DMS114 treated with DMSO at 0.1 percent for 48 hours (cell line): ENCODE results near the gene DAD1.
"Not testable (repeated sequence)": the region's sequence is repeated elsewhere in the genome, so short reads cannot be mapped to it uniquely, and the experiment has no call there.

Source experiments
- DNase-seq: peaks from one replicate; lab custom pipeline; 2025; ENCODE audit not compliant: unreplicated experiment; lab: John Stamatoyannopoulos, UW

Gene DAD1

GRCh38 chr14:22553861-22554497 lies 35.0 kb downstream of the DAD1 start:
- DNase-seq = not testable (repeated sequence)

- DNase-seq = no peak
Observed at GRCh38 chr14:22553445-22553844, 35.6 kb downstream of the DAD1 start.

- no peak for DNase-seq
Observed at GRCh38 chr14:22552827-22553076, 36.3 kb downstream of the DAD1 start.

GRCh38 chr14:22552001-22552826 lies 36.8 kb downstream of the DAD1 start:
- no peak for DNase-seq

DNA sequence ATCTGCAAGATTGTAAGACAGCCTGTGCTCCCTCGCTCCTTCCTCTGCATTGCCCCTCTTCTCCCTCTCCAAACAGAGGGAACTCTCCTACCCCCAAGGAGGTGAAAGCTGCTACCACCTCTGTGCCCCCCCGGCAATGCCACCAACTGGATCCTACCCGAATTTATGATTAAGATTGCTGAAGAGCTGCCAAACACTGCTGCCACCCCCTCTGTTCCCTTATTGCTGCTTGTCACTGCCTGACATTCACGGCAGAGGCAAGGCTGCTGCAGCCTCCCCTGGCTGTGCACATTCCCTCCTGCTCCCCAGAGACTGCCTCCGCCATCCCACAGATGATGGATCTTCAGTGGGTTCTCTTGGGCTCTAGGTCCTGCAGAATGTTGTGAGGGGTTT lies 37.4 kb downstream of the DAD1 start:
- no peak for DNase-seq

- DNase-seq = no peak
Observed at GRCh38 chr14:22549981-22550673, 38.9 kb downstream of the DAD1 start.

DNA sequence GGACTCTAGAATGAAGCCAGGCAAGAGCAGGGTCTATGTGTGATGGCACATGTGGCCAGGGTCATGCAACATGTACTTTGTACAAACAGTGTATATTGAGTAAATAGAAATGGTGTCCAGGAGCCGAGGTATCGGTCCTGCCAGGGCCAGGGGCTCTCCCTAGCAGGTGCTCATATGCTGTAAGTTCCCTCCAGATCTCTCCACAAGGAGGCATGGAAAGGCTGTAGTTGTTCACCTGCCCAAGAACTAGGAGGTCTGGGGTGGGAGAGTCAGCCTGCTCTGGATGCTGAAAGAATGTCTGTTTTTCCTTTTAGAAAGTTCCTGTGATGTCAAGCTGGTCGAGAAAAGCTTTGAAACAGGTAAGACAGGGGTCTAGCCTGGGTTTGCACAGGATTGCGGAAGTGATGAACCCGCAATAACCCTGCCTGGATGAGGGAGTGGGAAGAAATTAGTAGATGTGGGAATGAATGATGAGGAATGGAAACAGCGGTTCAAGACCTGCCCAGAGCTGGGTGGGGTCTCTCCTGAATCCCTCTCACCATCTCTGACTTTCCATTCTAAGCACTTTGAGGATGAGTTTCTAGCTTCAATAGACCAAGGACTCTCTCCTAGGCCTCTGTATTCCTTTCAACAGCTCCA lies 39.6 kb downstream of the DAD1 start:
- no peak for DNase-seq

DNA sequence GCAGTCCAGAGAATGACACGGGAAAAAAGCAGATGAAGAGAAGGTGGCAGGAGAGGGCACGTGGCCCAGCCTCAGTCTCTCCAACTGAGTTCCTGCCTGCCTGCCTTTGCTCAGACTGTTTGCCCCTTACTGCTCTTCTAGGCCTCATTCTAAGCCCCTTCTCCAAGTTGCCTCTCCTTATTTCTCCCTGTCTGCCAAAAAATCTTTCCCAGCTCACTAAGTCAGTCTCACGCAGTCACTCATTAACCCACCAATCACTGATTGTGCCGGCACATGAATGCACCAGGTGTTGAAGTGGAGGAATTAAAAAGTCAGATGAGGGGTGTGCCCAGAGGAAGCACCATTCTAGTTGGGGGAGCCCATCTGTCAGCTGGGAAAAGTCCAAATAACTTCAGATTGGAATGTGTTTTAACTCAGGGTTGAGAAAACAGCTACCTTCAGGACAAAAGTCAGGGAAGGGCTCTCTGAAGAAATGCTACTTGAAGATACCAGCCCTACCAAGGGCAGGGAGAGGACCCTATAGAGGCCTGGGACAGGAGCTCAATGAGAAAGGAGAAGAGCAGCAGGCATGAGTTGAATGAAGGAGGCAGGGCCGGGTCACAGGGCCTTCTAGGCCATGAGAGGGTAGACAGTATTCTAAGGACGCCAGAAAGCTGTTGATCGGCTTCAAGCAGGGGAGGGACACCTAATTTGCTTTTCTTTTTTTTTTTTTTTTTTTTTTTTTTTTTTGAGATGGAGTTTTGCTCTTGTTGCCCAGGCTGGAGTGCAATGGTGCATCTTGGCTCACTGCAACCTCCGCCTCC lies 40.9 kb downstream of the DAD1 start:
- no peak for DNase-seq

DNA sequence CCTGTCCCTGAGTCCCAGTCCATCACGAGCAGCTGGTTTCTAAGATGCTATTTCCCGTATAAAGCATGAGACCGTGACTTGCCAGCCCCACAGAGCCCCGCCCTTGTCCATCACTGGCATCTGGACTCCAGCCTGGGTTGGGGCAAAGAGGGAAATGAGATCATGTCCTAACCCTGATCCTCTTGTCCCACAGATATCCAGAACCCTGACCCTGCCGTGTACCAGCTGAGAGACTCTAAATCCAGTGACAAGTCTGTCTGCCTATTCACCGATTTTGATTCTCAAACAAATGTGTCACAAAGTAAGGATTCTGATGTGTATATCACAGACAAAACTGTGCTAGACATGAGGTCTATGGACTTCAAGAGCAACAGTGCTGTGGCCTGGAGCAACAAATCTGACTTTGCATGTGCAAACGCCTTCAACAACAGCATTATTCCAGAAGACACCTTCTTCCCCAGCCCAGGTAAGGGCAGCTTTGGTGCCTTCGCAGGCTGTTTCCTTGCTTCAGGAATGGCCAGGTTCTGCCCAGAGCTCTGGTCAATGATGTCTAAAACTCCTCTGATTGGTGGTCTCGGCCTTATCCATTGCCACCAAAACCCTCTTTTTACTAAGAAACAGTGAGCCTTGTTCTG lies 41.6 kb downstream of the DAD1 start:
- DNase-seq = no peak

GRCh38 chr14:22546722-22547071 lies 42.3 kb downstream of the DAD1 start:
- no peak for DNase-seq

DNA sequence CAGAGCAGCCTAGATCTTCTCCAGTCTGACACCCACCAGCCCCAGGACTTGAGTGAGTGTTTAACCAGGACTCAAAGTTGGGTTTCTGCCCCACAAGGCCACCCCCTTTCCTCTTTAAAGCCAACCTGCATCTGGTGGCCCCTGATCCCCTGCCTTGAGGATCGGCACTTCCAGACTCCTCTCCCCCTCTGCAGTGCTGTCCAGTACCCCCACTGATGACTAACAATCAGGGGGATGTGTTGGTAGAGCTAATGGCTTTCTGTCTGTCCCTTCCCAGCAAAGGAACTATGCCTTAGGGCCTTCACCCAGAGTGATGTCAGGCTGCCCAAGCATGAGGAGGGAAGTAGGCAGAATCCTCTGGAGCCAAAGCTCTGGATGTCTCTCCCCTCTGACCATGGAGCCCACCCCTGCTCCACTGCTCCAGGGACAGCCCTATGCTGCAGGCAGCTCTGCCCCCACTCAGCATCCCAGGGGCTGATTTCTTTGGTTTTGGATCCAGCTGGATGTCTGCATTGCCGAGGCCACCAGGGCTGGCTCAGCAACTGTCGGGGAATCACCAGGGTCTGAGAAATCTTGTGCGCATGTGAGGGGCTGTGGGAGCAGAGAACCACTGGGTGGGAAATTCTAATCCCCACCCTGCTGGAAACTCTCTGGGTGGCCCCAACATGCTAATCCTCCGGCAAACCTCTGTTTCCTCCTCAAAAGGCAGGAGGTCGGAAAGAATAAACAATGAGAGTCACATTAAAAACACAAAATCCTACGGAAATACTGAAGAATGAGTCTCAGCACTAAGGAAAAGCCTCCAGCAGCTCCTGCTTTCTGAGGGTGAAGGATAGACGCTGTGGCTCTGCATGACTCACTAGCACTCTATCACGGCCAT lies 42.9 kb downstream of the DAD1 start:
- no peak for DNase-seq

DNA sequence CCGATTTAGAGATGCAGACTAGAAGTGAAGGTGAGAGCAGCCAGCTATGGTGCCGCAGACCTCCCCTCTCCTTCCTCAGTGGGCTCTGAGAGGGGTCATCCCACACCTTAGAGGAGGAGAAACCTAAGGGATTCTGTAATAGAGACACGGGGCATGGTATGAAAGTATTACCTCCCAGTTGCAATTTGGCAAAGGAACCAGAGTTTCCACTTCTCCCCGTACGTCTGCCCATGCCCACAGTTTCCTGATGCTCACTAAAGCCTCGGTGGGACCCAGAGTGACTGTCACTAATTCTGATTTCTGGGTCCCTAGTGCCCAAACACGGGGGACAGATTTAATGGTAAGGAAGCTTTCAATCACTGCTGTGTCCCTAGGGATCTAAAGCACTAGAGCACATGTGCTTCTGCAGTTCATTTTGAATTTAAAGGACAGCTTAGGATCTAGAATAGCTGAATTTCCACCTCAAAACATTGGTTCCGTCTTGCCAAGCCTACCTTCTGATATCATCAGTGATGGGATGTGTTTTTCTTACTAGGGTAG lies 44.1 kb downstream of the DAD1 start:
- DNase-seq = no peak

DNA sequence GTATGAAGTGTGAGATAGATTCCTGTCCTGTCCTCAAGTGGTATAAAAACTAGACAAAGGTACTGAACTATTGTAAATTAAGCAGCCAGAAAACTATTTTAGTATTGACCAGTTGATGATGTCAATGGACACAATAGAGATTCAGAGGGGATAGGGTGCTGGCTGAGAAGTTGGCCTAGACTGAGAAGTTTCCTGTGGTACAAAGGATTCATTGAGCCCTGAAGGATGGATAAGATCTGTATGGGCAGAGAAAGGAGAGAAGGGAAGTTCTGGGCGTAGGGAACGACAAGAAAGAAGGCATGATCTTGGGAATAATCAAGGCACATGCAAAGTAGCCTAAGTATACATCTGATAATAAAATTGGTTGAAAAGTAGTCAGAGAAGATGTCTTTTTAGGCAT lies 44.6 kb downstream of the DAD1 start:
- no peak for DNase-seq

DNA sequence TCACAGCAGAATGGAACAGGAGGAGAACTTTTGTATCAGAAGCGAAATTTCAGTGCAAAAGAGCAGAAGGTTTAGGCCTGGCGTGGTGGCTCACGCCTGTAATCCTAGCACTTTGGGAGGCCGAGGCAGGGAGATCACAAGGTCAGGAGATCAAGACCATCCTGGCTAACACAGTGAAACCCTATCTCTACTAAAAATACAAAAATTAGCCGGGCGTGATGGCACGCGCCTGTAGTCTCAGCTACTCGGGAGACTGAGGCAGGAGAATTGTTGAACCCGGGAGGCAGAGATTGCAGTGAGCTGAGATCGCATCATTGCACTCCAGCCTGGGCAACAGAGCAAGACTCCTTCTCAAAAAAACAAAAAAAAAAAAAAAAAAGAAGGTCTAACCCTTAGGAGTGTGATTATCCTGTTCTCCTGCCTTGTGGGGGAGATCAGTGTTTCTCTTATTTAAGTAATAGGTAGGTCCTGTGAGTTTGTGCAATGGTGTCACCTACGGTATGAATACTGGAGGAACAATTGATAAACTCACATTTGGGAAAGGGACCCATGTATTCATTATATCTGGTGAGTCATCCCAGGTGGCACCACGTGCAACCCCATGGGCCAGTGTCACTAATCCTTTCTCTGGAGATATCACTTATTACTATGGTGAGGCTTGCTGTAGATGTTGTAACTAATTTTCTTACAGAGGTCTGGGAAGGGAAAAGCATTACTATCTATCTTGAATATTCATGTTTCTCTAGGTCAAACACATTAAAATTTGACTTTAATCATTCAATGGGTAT lies 45.3 kb downstream of the DAD1 start:
- not testable (repeated sequence) for DNase-seq

GRCh38 chr14:22542360-22542759 lies 46.7 kb downstream of the DAD1 start:
- DNase-seq = no peak

GRCh38 chr14:22541721-22542120 lies 47.3 kb downstream of the DAD1 start:
- DNase-seq = no peak

- DNase-seq = no peak
Observed at GRCh38 chr14:22540811-22541360, 48.1 kb downstream of the DAD1 start.

GRCh38 chr14:22540293-22540692 lies 48.7 kb downstream of the DAD1 start:
- DNase-seq = no peak
